WI38 (cell line): ENCODE data around the gene STH.

ENCODE experiments used
- H3K4me3 ChIP-seq: 2 replicates; pipeline ENCODE4 v1.5.1; 2011; ENCODE audit warnings: low read depth, mild to moderate bottlenecking, control low read depth, low read length
- TF ChIP-seq, protein P1 (sequence below): IDR thresholded peaks from 2 replicates; pipeline ENCODE4 v1.5.1; 2012; ENCODE audit warnings: low read depth, mild to moderate bottlenecking, control low read depth, low read length

Gene STH

GRCh38 chr17:46024590-46024989, 25.5 kb downstream of the STH start:
- TF ChIP-seq, protein P1, sequence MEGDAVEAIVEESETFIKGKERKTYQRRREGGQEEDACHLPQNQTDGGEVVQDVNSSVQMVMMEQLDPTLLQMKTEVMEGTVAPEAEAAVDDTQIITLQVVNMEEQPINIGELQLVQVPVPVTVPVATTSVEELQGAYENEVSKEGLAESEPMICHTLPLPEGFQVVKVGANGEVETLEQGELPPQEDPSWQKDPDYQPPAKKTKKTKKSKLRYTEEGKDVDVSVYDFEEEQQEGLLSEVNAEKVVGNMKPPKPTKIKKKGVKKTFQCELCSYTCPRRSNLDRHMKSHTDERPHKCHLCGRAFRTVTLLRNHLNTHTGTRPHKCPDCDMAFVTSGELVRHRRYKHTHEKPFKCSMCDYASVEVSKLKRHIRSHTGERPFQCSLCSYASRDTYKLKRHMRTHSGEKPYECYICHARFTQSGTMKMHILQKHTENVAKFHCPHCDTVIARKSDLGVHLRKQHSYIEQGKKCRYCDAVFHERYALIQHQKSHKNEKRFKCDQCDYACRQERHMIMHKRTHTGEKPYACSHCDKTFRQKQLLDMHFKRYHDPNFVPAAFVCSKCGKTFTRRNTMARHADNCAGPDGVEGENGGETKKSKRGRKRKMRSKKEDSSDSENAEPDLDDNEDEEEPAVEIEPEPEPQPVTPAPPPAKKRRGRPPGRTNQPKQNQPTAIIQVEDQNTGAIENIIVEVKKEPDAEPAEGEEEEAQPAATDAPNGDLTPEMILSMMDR = no peak
- no peak overlapping the region for H3K4me3 ChIP-seq

DNA sequence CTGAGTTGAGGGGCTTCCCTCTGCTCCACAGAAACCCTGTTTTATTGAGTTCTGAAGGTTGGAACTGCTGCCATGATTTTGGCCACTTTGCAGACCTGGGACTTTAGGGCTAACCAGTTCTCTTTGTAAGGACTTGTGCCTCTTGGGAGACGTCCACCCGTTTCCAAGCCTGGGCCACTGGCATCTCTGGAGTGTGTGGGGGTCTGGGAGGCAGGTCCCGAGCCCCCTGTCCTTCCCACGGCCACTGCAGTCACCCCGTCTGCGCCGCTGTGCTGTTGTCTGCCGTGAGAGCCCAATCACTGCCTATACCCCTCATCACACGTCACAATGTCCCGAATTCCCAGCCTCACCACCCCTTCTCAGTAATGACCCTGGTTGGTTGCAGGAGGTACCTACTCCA, 26.0 kb downstream of the STH start:
- TF ChIP-seq, protein P1 = no peak
- no peak overlapping the region for H3K4me3 ChIP-seq

GRCh38 chr17:46025510-46026165, 26.6 kb downstream of the STH start:
- TF ChIP-seq, protein P1 = no peak
- no peak overlapping the region for H3K4me3 ChIP-seq

GRCh38 chr17:46026166-46027047, 27.4 kb downstream of the STH start:
- no peak overlapping the region for H3K4me3 ChIP-seq
- TF ChIP-seq, protein P1 = no peak

DNA sequence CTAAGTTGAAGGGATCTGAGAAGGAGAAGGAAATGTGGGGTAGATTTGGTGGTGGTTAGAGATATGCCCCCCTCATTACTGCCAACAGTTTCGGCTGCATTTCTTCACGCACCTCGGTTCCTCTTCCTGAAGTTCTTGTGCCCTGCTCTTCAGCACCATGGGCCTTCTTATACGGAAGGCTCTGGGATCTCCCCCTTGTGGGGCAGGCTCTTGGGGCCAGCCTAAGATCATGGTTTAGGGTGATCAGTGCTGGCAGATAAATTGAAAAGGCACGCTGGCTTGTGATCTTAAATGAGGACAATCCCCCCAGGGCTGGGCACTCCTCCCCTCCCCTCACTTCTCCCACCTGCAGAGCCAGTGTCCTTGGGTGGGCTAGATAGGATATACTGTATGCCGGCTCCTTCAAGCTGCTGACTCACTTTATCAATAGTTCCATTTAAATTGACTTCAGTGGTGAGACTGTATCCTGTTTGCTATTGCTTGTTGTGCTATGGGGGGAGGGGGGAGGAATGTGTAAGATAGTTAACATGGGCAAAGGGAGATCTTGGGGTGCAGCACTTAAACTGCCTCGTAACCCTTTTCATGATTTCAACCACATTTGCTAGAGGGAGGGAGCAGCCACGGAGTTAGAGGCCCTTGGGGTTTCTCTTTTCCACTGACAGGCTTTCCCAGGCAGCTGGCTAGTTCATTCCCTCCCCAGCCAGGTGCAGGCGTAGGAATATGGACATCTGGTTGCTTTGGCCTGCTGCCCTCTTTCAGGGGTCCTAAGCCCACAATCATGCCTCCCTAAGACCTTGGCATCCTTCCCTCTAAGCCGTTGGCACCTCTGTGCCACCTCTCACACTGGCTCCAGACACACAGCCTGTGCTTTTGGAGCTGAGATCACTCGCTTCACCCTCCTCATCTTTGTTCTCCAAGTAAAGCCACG, 28.3 kb downstream of the STH start:
- TF ChIP-seq, protein P1 = no peak
- no peak overlapping the region for H3K4me3 ChIP-seq

DNA sequence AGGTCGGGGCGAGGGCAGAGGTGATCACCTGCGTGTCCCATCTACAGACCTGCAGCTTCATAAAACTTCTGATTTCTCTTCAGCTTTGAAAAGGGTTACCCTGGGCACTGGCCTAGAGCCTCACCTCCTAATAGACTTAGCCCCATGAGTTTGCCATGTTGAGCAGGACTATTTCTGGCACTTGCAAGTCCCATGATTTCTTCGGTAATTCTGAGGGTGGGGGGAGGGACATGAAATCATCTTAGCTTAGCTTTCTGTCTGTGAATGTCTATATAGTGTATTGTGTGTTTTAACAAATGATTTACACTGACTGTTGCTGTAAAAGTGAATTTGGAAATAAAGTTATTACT, 28.9 kb downstream of the STH start:
- TF ChIP-seq, protein P1 = no peak

More for the DNA sequence above, 28.9 kb downstream of the STH start:
- no peak overlapping the region for H3K4me3 ChIP-seq
